GM12801 (cell line): ENCODE data around the gene METTL22.

ENCODE experiments used
- CTCF ChIP-seq: IDR thresholded peaks from one replicate; pipeline ENCODE4 v1.5.1; 2011; ENCODE audit warnings: control low read depth; ENCODE audit not compliant: insufficient read length; ENCODE audit errors: extremely low read depth

Gene METTL22

GRCh38 chr16:8579559-8579958 lies 41.9 kb upstream of the METTL22 start:
- no peak for TF ChIP-seq CTCF

- TF ChIP-seq CTCF, result no peak
Observed at GRCh38 chr16:8581831-8582580, 39.5 kb upstream of the METTL22 start.

GRCh38 chr16:8583199-8583598 lies 38.3 kb upstream of the METTL22 start:
- no peak for TF ChIP-seq CTCF

- TF ChIP-seq CTCF, result no peak
Observed at GRCh38 chr16:8583732-8584131, 37.8 kb upstream of the METTL22 start.

- TF ChIP-seq CTCF, result no peak
Observed at GRCh38 chr16:8585041-8585440, 36.5 kb upstream of the METTL22 start.

GRCh38 chr16:8585857-8586256 lies 35.6 kb upstream of the METTL22 start:
- no peak for TF ChIP-seq CTCF

GRCh38 chr16:8587065-8587464 lies 34.4 kb upstream of the METTL22 start:
- TF ChIP-seq CTCF, result no peak
